NCI-H510A treated with DMSO at 0.1 percent for 48 hours (cell line): ENCODE results near the gene ULBP3.
"Not testable (repeated sequence)": the region's sequence is repeated elsewhere in the genome, so short reads cannot be mapped to it uniquely, and the experiment has no call there.

ENCODE experiments used
- DNase-seq: peaks from one replicate; lab custom pipeline; 2025; lab: John Stamatoyannopoulos, UW

Gene ULBP3

GRCh38 chr6:150043096-150043495, 25.8 kb downstream of the ULBP3 start:
- DNase-seq: no peak

GRCh38 chr6:150038202-150039062, 30.5 kb downstream of the ULBP3 start:
- peak; percentile 0 for DNase-seq

- DNase-seq: no peak
These were observed 31.3 kb downstream of the ULBP3 start for GRCh38 chr6:150037526-150038201.

- no peak for DNase-seq
These were observed 32.8 kb downstream of the ULBP3 start for GRCh38 chr6:150036081-150036480.

GRCh38 chr6:150033207-150033771, 35.6 kb downstream of the ULBP3 start:
- DNase-seq: no peak

- DNase-seq: no peak
These were observed 36.3 kb downstream of the ULBP3 start for GRCh38 chr6:150032598-150032997.

GRCh38 chr6:150030611-150031010, 38.3 kb downstream of the ULBP3 start:
- no peak for DNase-seq

GRCh38 chr6:150029749-150030148, 39.2 kb downstream of the ULBP3 start:
- DNase-seq: no peak

- no peak for DNase-seq
These were observed 39.6 kb downstream of the ULBP3 start for GRCh38 chr6:150029276-150029675.

- no peak for DNase-seq
These were observed 40.1 kb downstream of the ULBP3 start for GRCh38 chr6:150028799-150029198.

- DNase-seq: peak; percentile 6
These were observed 40.9 kb downstream of the ULBP3 start for GRCh38 chr6:150027806-150028565.

GRCh38 chr6:150026976-150027805, 41.7 kb downstream of the ULBP3 start:
- no peak for DNase-seq

GRCh38 chr6:150025201-150025917, 43.6 kb downstream of the ULBP3 start, which contains the start of gene RAET1L:
Gene RAET1L, minus strand, starts transcription at chr6:150025532. Its CDS starts 61 bp downstream, at chr6:150025471.
- DNase-seq: no peak

GRCh38 chr6:150024646-150025155, 44.2 kb downstream of the ULBP3 start:
- DNase-seq: no peak

- DNase-seq: not testable (repeated sequence)
These were observed 44.9 kb downstream of the ULBP3 start for GRCh38 chr6:150024021-150024420.

- DNase-seq: not testable (repeated sequence)
These were observed 47.1 kb downstream of the ULBP3 start for GRCh38 chr6:150021870-150022269.

- no peak for DNase-seq
These were observed 49.9 kb downstream of the ULBP3 start for GRCh38 chr6:150018846-150019580.

- DNase-seq: not testable (repeated sequence)
These were observed 51.8 kb downstream of the ULBP3 start for GRCh38 chr6:150017186-150017521.

- DNase-seq: peak; percentile 27
These were observed 52.4 kb downstream of the ULBP3 start for GRCh38 chr6:150016324-150017185.
